DOHH2 (cell line): ENCODE data around the gene FBXO38.
A peak's percentile ranks its signal among the peaks of the same experiment; 100 is the strongest.

Source experiments
- H3F3A ChIP-seq: fragments of 200-600 bp; sonication (generic), shearing (Covaris generic); 2 replicates; pipeline ENCODE4 v1.6.0; 2016; ENCODE audit warnings: antibody characterized with exemption, mild to moderate bottlenecking; ENCODE audit not compliant: control insufficient read depth, insufficient read depth
- H3K27ac ChIP-seq: fragments of 200-600 bp; sonication (generic); 2 replicates; pipeline ENCODE4 v1.5.1; 2014; ENCODE audit warnings: low read depth, mild to moderate bottlenecking, low read length, moderate library complexity
- H3K27me3 ChIP-seq: fragments of 200-600 bp; sonication (generic); 2 replicates; pipeline ENCODE4 v1.6.1; 2014; ENCODE audit warnings: mild to moderate bottlenecking, low read length, mixed read lengths; ENCODE audit not compliant: control insufficient read depth
- H3K36me3 ChIP-seq: fragments of 200-600 bp; sonication (generic); 2 replicates; pipeline ENCODE4 v1.6.1; 2014; ENCODE audit warnings: mild to moderate bottlenecking, low read length, moderate library complexity, mixed read lengths; ENCODE audit not compliant: control insufficient read depth
- H3K4me1 ChIP-seq: fragments of 200-600 bp; sonication (generic); 2 replicates; pipeline ENCODE4 v1.6.1; 2014; ENCODE audit warnings: mild to moderate bottlenecking, low read length, mixed read lengths; ENCODE audit not compliant: control insufficient read depth
- H3K4me2 ChIP-seq: fragments of 200-600 bp; sonication (generic); 2 replicates; pipeline ENCODE4 v1.6.0; 2014; ENCODE audit warnings: mild to moderate bottlenecking, low read length, moderate library complexity
- H3K4me3 ChIP-seq: fragments of 200-600 bp; sonication (generic); 2 replicates; pipeline ENCODE4 v1.5.1; 2014; ENCODE audit warnings: mild to moderate bottlenecking, low read length, mixed read lengths
- H3K79me2 ChIP-seq: fragments of 200-600 bp; sonication (generic); 2 replicates; pipeline ENCODE4 v1.6.1; 2014; ENCODE audit warnings: mild to moderate bottlenecking, low read length, mixed read lengths; ENCODE audit not compliant: control insufficient read depth
- H3K9me2 ChIP-seq: fragments of 200-600 bp; sonication (generic); replicated peaks from 2 replicates; pipeline ENCODE4 v1.6.1; 2014; ENCODE audit warnings: mild to moderate bottlenecking, low read length, mixed read lengths; ENCODE audit not compliant: control insufficient read depth
- H3K9me3 ChIP-seq: fragments of 200-600 bp; sonication (generic); 2 replicates; pipeline ENCODE4 v1.6.1; 2014; ENCODE audit warnings: antibody characterized with exemption, low read length, mixed read lengths; ENCODE audit not compliant: control insufficient read depth, insufficient read depth
- H4K20me1 ChIP-seq: fragments of 200-600 bp; sonication (generic); 2 replicates; pipeline ENCODE4 v1.6.0; 2014; ENCODE audit warnings: low read depth, mild to moderate bottlenecking, antibody characterized with exemption, low read length, moderate library complexity; ENCODE audit not compliant: control insufficient read depth, insufficient read depth
- EZH2phosphoT487 ChIP-seq: fragments of 200-600 bp; sonication (generic); IDR thresholded peaks from 2 replicates; pipeline ENCODE4 v1.6.1; 2017; ENCODE audit warnings: borderline replicate concordance, mild to moderate bottlenecking, antibody characterized with exemption, low read length, moderate library complexity, mixed read lengths
- TF ChIP-seq, protein P1 (sequence below): fragments of 200-600 bp; sonication (generic); IDR thresholded peaks from one replicate; pipeline ENCODE4 v1.5.1; 2014; ENCODE audit warnings: antibody characterized with exemption, mild to moderate bottlenecking, low read depth, low read length; ENCODE audit not compliant: poor library complexity, severe bottlenecking

The FBXO38 gene

DNA sequence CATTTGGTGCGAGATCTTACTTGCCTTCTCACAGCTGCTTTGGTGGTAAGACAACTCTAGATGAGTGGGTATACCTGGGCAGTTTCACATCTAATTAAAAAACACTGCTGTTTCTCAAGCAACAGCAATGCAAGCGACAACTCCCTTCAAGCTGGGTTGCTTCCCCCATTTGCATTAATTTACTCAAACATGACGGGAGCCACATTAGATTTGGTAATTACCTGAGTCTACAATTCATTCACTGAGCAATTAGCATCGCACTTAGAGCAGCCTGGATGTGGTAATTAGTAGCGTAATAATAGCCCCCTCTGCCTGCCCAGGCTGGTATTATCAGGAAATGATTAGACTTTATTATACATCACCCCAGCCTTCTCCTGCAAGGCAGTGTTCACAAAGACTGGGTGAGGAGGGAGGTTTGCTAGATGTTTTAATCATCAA lies 73.4 kb downstream of the FBXO38 start:
- Histone ChIP-seq H3F3A (no peaks in the 10 kb centered on the region), H4K20me1 (no peaks in the 10 kb centered on the region), H3K4me3 (no peak overlapping the region), H3K9me3 (no peaks in the 10 kb centered on the region), H3K4me1 (no peaks in the 10 kb centered on the region), H3K4me2 (no peak overlapping the region), H3K9me2 (no peaks in the 10 kb centered on the region), H3K36me3 (no peaks in the 10 kb centered on the region), H3K27ac (no peak overlapping the region), H3K79me2 (no peaks in the 10 kb centered on the region), H3K27me3 (peaks cover 10% of the 10 kb centered on the region)
- no peak for TF ChIP-seq EZH2phosphoT487
- TF ChIP-seq, protein P1, sequence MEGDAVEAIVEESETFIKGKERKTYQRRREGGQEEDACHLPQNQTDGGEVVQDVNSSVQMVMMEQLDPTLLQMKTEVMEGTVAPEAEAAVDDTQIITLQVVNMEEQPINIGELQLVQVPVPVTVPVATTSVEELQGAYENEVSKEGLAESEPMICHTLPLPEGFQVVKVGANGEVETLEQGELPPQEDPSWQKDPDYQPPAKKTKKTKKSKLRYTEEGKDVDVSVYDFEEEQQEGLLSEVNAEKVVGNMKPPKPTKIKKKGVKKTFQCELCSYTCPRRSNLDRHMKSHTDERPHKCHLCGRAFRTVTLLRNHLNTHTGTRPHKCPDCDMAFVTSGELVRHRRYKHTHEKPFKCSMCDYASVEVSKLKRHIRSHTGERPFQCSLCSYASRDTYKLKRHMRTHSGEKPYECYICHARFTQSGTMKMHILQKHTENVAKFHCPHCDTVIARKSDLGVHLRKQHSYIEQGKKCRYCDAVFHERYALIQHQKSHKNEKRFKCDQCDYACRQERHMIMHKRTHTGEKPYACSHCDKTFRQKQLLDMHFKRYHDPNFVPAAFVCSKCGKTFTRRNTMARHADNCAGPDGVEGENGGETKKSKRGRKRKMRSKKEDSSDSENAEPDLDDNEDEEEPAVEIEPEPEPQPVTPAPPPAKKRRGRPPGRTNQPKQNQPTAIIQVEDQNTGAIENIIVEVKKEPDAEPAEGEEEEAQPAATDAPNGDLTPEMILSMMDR, result peak; percentile 69

DNA sequence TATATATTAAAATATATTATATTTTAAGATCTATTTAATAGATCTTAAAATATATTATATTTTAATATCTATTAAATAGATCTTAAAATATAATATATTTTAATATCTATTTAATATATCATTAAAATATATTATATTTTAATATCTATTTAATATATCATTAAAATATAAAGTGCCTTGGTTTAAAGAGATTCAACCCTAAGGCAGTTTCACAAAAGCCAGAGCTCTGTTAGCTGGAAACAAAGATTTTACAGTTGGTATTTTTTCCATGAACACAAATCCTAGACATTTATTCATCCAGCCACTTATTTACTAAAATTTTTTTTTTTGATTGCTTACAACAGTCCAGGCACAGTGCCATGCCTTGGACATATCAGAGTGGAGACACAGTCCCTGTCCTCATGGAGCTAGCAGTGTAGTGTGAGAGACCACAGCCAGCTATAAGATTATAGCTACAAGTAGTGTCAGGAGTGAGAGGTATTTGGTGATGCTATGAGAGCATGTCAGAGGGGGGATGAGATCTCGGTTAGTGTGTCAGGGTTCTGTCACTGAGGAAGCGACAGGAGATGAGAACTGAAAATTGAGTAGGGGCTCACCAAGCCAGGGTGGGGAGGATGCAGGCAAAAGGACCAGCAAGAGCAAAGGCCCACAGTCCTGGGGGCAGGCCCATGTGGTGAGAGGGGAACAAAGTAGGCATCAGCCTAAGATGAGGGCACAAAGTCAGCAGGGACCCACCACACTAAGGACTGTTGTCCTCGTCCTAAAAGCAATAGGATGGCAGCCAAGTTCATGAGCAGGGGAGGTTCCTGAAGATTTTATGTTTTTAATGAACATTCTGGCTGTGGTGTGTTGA lies 74.5 kb downstream of the FBXO38 start:
- no peaks in the 10 kb centered on the region for H4K20me1 ChIP-seq
- H3K27ac ChIP-seq, result no peak overlapping the region
- TF ChIP-seq EZH2phosphoT487, result no peak
- TF ChIP-seq, protein P1, result no peak
- H3K4me3 ChIP-seq, result no peak overlapping the region
- no peaks in the 10 kb centered on the region for H3K9me2 ChIP-seq
- no peaks in the 10 kb centered on the region for H3K4me1 ChIP-seq
- H3K9me3 ChIP-seq, result no peaks in the 10 kb centered on the region
- peaks cover 10% of the 10 kb centered on the region for H3K27me3 ChIP-seq
- H3K4me2 ChIP-seq, result no peak overlapping the region
- H3F3A ChIP-seq, result no peaks in the 10 kb centered on the region
- H3K36me3 ChIP-seq, result no peaks in the 10 kb centered on the region
- no peaks in the 10 kb centered on the region for H3K79me2 ChIP-seq

DNA sequence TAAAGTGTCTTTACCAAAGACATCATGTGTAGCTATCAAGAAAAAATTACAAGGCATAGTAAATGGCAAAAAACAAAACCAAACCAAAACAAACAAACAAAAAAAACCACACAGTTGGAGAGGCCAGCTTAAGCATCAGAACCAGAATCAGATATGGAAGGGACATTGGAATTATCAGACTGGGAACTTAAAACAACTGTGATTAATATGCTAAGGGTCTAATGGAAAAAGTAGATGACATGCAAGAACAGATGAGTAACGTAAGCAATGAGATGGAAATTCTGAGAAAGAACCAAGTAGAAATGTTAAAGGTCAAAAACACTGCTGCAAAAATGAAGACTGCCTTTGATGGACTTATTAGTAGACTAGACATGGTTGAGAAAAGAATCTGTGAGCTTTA lies 75.9 kb downstream of the FBXO38 start:
- Histone ChIP-seq H3F3A (no peaks in the 10 kb centered on the region), H3K27ac (no peak overlapping the region), H3K4me3 (no peak overlapping the region), H3K27me3 (peaks cover 10% of the 10 kb centered on the region), H4K20me1 (no peaks in the 10 kb centered on the region), H3K4me1 (no peaks in the 10 kb centered on the region), H3K9me3 (no peaks in the 10 kb centered on the region), H3K79me2 (no peaks in the 10 kb centered on the region), H3K36me3 (no peaks in the 10 kb centered on the region), H3K9me2 (no peaks in the 10 kb centered on the region), H3K4me2 (no peak overlapping the region)
- TF ChIP-seq, protein P1, result no peak
- no peak for TF ChIP-seq EZH2phosphoT487
